ENCODE data around the gene WDFY2.

GRCh38 chr13:51613535-51613934, 29.3 kb downstream of the WDFY2 start:
- TF ChIP-seq CTCF (IDR thresholded peaks at IDR 0.05) (no peak), POLR2A (IDR thresholded peaks at IDR 0.05) (no peak)
